ENCODE results near the gene DRAM1. TPM values are rescaled to one million over a fixed set of nuclear protein-coding genes. Genes with fewer than 3 reads are reported as not detected.

The DRAM1 gene
- total and polyA plus RNA-seq, 2 of the 4 experiments (the other 2 are of a cell fraction): 20.0 to 27.2 TPM

- in situ Hi-C loops (cut with MboI; ENCODE audit: low sequenced_read_pairs): loop anchor here (25.0 kb wide), 1 partner anchor 775 kb away; no protein-coding TSS in a partner anchor
Observed at GRCh38 chr12:101962486-101962885, 85.1 kb downstream of the DRAM1 start.

More at GRCh38 chr12:101962486-101962885, 85.1 kb downstream of the DRAM1 start:
- DNase-seq (peak; percentile 64), ATAC-seq (ENCODE audit: low read depth) (peak; percentile 67)
- no TSS peak for BruUV-seq (replicated peaks)
- Histone ChIP-seq H3K18ac (ENCODE audit: low read depth, low read length) (no peak overlapping the region), H2BK20ac (ENCODE audit: low read depth, low read length) (no peak overlapping the region), H3K79me1 (ENCODE audit: low read depth in 1 of 2, low read length in 2 of 2) (no peaks in the 10 kb centered on the region), H3K14ac (replicated peaks; ENCODE audit: low read depth, low read length) (no peak overlapping the region), H3K27me3 (ENCODE audit: control insufficient read depth, insufficient read depth, low read length) (no peaks in the 10 kb centered on the region), H3K4me3 (ENCODE audit: insufficient read depth, low read depth, low read length) (no peak overlapping the region), H4K20me1 (ENCODE audit: insufficient read depth, low read length) (no peaks in the 10 kb centered on the region), H2AK5ac (ENCODE audit: low read depth, low read length) (no peak overlapping the region), H2BK5ac (ENCODE audit: low read depth, low read length, poor library complexity, severe bottlenecking) (no peak overlapping the region), H3K23ac (ENCODE audit: low read depth, low read length) (no peak overlapping the region), H4K8ac (ENCODE audit: low read depth in 2 of 2, low read length in 2 of 2) (no peak overlapping the region), H2AFZ (replicated peaks; ENCODE audit: low read length, poor library complexity) (no peak overlapping the region), H3K4me1 (ENCODE audit: control insufficient read depth, insufficient read depth, low read length) (peaks cover 1% of the 10 kb centered on the region; the same call in 1 of the 2 replicates), H2BK120ac (ENCODE audit: low read depth, low read length) (no peak overlapping the region), H3K56ac (ENCODE audit: extremely low read depth, insufficient read depth, low read length) (no peak overlapping the region), H3K9me3 (ENCODE audit: control insufficient read depth, insufficient read depth, low read length) (0 out of 2 replicates have a peak, but pooled peaks cover 3% of the 10 kb centered on the region), H3K36me3 (ENCODE audit: control insufficient read depth, insufficient read depth, low read length) (no peaks in the 10 kb centered on the region), H2BK15ac (ENCODE audit: low read depth, low read length) (no peak overlapping the region), H3K9me1 (ENCODE audit: insufficient read depth, low read length) (no peaks in the 10 kb centered on the region), H4K5ac (ENCODE audit: low read depth, low read length) (no peak overlapping the region), H3K27ac (ENCODE audit: insufficient read depth, low read length) (no peak overlapping the region), H3K9ac (ENCODE audit: low read depth, low read length) (no peak overlapping the region), H2AK9ac (replicated peaks; ENCODE audit: low read depth, low read length, poor library complexity) (no peak overlapping the region), H3K4me2 (ENCODE audit: low read depth, low read length) (no peak overlapping the region), H4K91ac (ENCODE audit: insufficient read depth, low read depth, low read length) (no peak overlapping the region), H3K4ac (ENCODE audit: low read depth, low read length) (no peak overlapping the region)
- no CpG with 5 or more reads among the region's 1 CpG for WGBS, 2 experiments (ENCODE audit: extremely low coverage in 2 of 2, insufficient read length in 1 of 2)
- ChIA-PET CTCF (no interaction called here), POLR2A (ENCODE audit: unreplicated experiment) (no interaction called here)
- dilution Hi-C loops (cut with HindIII; ENCODE audit: low sequenced_read_pairs, unreplicated experiment) (no loop called here), intact Hi-C loops (cut with micrococcal nuclease) (no loop called here)
- no peak for TF ChIP-seq MAFK (IDR thresholded peaks at IDR 0.05; ENCODE audit: low read depth, low read length)
- no peak for TF ChIP-seq CHD1 (IDR thresholded peaks at IDR 0.05; ENCODE audit: low read depth, low read length)
- no peak for TF ChIP-seq SMC3 (IDR thresholded peaks at IDR 0.05; ENCODE audit: low read depth, low read length)
- no peak for TF ChIP-seq MAZ (IDR thresholded peaks at IDR 0.05; ENCODE audit: borderline replicate concordance, low read depth, low read length)
- TF ChIP-seq NFE2L2 (IDR thresholded peaks at IDR 0.05; ENCODE audit: low read depth, low read length): no peak
- TF ChIP-seq CTCF (conservative IDR thresholded peaks at IDR 0.05; ENCODE audit: low read depth, low read length): no peak
- no peak for TF ChIP-seq USF2 (IDR thresholded peaks at IDR 0.05; ENCODE audit: low read depth, low read length)
- no peak for TF ChIP-seq RCOR1 (IDR thresholded peaks at IDR 0.05; ENCODE audit: insufficient replicate concordance, low read length)

All from IMR-90 (cell line).